Measurements from ENCODE around the gene PRPF31.
"Not testable (repeated sequence)": the region's sequence is repeated elsewhere in the genome, so short reads cannot be mapped to it uniquely, and the experiment has no call there.

PRPF31 gene, protein sequence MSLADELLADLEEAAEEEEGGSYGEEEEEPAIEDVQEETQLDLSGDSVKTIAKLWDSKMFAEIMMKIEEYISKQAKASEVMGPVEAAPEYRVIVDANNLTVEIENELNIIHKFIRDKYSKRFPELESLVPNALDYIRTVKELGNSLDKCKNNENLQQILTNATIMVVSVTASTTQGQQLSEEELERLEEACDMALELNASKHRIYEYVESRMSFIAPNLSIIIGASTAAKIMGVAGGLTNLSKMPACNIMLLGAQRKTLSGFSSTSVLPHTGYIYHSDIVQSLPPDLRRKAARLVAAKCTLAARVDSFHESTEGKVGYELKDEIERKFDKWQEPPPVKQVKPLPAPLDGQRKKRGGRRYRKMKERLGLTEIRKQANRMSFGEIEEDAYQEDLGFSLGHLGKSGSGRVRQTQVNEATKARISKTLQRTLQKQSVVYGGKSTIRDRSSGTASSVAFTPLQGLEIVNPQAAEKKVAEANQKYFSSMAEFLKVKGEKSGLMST

DNA sequence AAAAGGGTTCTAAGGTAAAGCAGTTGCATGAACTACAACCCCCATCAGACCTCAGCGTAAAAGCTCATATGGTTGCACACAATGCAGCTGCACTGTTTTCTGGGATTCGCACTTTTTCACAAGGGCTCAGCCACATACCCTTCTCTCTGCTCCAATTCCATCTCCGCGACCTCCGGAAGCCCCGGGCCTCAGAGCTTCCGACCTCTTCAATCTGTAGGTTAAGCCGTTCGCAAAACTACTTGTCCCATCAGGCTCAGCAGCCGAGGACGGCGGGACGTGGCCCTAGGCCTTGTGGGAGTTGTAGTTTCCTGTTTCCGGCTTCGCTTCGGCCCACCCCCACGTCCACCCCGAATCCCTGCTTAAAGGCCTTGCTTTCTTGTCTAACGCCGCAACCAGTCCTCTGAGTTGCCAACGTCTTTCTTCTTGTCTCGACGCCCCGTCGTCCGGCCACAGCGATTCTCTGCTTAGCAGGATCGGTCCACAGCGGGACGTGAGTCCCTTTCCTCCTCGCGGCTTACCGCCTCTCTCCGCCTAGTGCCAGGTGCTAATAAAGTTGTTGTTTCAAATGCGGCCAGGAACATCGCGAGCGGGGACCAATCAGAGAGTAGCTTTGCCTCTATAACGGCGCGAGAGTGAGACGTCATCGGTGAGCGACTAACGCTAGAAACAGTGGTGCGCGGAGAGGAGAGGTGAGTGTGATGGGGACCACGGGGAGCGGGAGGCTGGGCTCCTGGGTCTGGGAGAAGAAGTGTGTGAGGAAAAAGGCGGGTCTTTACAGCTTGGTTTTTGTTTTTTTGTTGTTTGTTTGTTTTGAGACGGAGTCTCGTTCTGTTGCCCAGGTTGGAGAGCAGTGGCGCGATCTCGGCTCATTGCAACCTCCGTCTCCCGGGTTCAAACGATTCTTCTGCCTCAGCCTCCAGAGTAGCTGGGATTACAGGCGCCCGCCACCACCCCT lies at the start of gene PRPF31, which contains the start of gene TFPT:
TSS of gene PRPF31 (plus strand) at position 646 of the 955 bp plus-strand sequence. CDS start 2,525 bp downstream, outside the sequence.
TSS of gene TFPT (minus strand) at position 549 of the 955 bp plus-strand sequence. CDS start at position 161, 388 bp downstream.
- peak; percentile 77 to 94 (median 93) for DNase-seq (ENCODE audit: low read depth in 3 of 3)

DNA sequence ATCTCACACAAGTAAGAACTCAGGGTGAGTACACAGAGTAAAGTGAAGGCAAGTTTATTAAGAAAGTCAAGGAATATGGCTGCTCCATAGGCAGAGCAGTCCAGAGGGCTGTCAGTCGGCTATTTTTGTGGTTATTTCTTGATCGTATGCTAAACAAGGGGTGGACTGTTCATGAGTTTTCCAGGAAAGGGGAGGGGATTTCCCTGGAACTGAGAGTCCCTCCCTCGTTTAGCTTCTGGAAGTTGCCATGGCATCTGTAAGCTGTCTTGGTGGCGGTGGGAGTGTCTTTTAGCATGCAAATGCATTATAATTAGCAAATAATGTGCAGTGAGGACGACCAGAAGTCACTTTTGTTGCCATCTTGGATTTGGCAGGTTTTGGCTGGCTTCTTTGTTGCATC lies 46.1 kb upstream of the PRPF31 start:
- DNase-seq (ENCODE audit: low read depth in 3 of 3): no peak

DNA sequence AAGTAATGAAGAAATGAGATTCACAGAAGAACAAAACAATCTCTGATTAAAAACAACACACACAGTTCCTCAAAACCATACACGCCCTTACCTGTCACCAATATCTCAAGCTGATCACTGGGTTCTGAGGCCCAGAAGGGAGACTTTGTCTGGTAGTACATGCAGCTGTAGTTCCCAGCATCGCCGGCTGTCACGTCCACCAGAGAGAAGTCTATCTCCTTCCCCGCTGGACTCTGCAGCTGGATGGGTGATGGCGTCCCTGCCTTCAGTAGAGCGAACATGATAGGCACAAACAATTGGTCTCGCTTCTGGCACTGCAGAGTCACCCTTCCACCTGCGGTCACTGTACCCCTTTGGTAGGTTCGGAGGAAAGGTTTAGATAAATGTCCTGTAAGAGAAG lies 41.7 kb upstream of the PRPF31 start:
- no peak for DNase-seq (ENCODE audit: low read depth in 3 of 3)

DNA sequence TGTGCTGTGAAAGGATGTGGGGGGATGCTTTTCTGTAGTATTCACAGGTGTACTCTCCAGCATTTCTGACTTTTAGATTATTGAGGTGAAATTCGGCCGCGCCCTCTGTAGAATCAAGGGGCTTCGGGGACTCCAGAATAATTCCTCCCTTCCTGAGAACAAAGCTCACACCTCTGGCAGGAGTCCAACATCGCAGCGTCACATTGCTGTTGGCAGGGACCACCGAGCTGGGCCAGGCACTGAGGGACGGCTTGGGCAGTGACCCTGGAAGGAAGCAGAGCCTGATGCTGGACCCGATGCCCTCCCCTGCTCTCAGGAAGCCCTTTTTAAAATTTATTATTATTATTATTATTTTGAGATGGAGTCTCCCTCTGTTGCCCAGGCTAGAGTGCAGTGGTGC lies 40.7 kb upstream of the PRPF31 start:
- DNase-seq (ENCODE audit: low read depth in 3 of 3): no peak

DNA sequence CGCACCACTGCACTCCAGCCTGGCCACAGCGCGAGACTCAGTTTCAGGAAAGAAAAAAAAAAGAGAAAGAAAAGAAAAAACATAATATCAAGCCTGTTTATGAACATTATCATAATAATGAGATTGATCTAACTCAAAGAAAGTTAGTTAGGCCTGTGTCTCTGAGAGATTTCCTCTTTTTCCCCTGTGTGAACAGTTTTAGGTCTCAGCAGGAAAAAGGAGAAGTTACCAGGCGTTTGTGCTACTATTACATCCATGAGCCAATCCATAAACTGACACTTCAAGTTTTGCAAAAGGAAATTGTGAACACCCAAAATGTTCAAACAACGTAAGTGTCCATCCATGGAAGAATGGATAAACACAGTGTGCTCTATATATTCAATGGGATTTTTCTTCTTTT lies 38.2 kb upstream of the PRPF31 start:
- DNase-seq (ENCODE audit: low read depth in 3 of 3): no peak

DNA sequence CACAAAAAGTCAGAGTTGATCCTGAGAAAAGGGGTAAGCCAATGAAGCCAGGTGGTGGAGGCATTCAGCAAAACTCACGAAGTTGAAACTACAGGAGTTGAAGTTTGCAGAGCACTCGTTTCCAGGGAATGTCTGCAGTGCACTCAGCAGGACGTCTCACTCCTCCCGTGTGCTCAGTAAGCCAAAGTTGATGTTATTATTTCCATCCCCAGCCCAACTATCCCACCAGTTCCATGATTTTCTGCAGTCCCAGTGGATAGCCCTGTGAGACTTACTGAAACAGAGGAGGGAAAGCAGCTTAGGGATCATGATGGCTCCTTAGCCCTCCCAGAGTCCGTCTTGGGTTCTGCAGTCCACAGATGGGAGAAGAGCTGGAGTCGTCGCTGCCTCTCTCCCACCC lies 34.5 kb upstream of the PRPF31 start, which contains the start of gene TARM1:
TSS of gene TARM1 (minus strand) at position 334 of the 400 bp plus-strand sequence. CDS start at position 309, 25 bp downstream.
- no peak for DNase-seq (ENCODE audit: low read depth in 3 of 3)

DNA sequence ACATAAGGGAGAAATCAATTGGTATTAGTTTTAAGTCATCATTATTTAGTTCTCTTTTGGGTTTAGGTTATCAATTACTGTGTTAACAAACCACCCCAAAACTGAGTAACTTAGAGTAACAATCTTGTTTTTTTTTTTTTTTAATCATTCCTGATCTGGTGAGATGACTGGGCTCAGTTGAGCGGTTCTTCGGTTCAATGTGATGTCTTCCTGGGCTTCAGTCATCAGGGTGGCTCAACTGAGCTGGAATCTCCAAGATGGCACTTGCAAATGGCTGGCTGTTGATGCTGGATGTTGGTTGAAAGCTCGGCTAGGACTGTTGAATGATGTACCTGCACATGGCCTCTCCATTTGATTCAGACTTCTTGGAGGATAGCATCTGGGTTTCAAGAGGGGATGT lies 31.1 kb upstream of the PRPF31 start:
- no peak for DNase-seq (ENCODE audit: low read depth in 3 of 3)

DNA sequence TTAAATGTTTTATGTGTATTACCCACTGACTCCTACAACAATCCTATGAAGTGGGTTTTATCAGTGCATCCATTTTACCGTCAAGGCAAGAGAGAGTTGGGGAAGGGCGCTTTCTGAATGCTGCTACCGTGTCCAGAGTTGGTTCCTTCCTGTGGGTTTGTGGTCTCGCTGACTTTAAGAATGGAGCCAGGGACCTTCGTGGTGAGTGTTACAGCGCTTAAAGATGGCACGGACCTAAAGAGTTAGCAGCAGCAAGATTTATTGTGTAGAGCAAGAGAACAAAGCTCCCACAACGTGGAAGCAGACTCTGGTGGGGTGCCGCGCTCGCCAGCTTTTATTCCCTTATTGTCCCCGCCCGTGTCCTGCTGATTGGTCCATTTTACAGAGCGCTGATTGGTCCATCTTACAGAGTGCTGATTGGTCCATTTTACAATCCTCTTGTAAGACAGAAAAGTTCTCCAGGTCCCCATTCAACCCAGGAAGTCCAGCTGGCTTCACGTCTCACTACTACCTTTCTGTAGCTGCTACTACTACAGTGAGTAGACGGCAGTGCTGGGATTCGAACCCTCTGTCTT lies 21.0 kb upstream of the PRPF31 start:
- DNase-seq (ENCODE audit: low read depth in 3 of 3): no peak

DNA sequence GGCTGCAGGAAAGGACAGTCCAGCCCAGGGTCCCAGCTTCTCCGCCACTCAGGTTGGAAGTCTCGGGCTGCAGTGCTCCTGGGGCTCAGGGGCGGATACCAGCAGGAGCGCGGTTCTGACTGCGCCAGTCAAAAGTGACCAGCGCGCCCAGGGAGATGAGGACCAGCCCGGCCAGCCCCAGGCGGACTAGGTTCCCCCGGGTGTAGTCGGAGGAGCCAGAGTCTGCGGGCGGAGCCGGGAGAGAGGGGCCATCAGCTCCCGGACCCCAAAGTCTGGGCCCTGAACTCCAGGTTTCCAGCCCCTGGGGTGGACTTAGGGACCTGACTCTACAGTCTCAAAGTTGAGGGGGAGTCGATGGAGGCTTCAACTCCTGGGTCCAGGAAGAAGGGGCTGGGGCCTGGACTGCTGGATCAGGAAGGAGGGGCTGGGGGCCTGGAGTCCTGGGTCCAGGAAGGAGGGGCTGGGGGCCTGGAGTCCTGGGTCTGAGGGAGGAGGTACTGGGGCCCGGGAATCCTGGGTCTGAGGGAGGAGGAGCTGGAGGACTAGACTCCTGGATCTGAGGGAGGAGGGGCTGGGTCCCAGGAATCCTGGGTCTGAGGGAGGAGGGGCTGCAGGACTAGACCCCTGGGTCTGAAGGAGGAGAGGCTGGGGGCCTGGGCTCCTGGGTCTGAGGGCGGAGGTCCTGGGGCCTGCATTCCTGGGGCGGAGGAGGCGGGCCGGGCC lies 20.3 kb upstream of the PRPF31 start:
- DNase-seq (ENCODE audit: low read depth in 3 of 3): no peak

DNA sequence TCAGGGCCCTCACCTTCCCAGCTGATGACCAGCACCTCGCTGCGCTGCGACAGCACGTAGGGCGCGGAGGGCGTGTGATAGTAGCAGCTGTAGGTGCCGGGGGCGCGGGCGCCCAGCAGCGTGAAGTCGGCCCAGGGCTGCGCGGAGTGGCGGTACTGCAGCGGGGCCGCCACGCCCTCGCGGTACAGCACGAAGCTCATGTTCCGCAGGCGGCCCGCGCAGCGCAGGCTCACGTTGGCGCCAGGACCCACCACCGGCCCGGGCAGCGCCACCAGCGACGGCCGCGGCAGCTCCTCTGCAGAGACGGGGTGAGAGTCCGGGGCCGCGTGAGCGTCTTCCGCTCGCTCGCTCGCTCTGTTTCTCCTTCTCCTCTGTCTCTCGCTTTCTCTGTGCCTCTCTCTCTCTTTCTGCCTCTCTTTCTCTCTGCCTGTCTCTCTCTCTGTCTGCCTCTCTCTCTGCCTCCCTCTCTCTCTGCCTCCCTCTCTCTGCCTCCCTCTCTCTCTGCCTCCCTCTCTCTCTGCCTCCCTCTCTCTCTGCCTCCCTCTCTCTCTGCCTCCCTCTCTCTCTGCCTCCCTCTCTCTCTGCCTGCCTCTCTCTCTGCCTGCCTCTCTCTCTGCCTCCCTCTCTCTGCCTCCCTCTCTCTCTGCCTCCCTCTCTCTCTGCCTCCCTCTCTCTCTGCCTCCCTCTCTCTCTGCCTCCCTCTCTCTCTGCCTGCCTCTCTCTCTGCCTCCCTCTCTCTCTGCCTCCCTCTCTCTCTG lies 19.5 kb upstream of the PRPF31 start:
- peak in 1 of 3 experiments; percentile 31 for DNase-seq (ENCODE audit: low read depth in 3 of 3)

DNA sequence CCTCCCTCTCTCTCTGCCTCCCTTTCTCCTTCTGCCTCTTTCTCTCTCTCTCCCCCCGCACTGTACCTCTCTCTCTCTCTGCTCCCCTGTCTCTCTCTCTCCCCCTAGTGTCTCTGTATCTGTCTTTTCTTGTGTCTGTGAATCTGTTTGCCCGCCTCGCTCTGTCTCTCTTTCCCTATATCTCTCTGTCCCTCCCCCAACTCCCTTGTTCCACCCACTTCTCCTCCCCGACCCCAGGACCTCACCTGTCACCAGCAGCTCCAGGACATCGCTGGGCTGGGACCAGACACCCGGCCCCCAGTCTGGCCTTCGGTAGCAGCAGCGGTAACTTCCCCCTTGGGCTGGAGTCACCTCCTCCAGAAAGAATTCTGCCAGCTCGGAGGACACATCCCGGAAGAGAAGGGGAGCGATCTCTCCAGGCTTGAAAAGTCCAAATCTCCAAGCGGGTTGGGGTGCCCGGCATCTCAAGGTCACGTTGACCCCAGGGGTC lies 18.9 kb upstream of the PRPF31 start:
- no peak for DNase-seq (ENCODE audit: low read depth in 3 of 3)

DNA sequence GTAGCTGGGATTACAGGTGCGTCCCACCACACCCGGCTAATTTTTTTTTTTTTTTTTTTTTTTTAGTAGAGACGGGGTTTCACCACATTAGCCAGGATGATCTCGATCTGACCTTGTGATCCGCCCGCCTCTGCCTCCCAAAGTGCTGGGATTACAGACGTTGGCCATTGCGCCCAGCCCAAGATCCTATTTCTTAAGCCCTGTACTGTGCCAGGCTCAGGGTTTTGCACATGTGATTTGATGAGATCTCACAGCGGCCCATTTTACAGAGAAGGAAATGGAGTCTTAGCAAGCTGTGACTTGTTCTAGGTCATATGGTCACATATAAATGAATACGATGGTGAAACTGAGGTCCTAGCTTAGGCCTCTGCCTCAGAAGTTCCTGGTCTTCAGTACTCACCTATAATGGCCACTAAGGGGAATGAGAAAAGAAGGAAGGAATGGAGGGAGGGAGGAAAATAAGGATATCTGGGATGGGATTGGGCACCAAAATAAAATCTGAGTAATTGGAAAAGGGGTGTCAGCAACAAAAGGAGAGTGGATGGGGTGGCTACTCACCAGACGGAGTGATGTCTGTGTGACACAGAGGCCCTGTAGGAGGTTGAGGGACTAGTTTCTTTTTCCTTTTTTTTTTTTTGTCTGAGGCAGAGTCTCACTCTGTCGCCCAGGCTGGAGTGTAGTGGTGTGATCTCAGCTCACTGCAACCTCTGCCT lies 16.2 kb upstream of the PRPF31 start:
- no peak for DNase-seq (ENCODE audit: low read depth in 3 of 3)

DNA sequence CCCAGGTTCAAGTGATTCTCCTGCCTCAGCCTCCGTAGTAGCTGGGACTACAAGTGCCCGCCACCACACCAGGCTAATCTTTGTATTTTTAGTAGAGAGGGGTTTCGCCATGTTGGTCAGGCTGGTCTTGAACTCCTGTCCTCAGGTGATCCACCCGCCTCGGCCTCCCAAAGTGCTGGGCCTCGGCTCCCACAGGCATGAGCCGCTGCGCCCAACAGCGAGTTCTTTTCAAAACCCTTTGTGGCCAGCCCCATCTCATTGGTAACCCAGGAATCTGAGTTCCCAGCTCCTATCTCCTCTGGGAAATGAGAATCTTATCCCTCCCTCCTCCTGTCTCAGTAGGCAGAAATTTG lies 15.7 kb upstream of the PRPF31 start:
- not testable (repeated sequence) for DNase-seq (ENCODE audit: low read depth in 3 of 3)

DNA sequence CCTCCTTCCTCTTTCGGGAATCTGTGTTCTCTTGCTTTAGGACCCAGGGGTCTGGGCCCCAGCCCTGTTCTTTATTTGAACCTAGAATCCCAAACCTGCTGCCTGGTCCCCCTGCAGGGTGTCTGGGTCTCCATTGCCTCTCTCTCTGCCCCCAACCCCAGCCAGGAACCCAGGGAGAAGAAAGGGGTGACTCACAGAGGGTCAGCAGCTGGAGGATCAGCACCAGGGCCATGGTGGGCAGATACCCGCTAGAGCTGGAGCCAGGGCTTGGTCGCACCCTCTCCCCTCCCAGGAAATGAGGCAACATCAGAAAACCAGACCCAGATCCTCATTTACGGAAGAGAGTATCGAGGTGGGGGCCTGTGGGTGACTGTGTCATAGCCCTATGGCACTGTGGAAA lies 15.0 kb upstream of the PRPF31 start, which contains the start of gene OSCAR:
TSS of gene OSCAR (minus strand) at position 243 of the 400 bp plus-strand sequence. CDS start at position 232, 11 bp downstream.
- no peak for DNase-seq (ENCODE audit: low read depth in 3 of 3)

DNA sequence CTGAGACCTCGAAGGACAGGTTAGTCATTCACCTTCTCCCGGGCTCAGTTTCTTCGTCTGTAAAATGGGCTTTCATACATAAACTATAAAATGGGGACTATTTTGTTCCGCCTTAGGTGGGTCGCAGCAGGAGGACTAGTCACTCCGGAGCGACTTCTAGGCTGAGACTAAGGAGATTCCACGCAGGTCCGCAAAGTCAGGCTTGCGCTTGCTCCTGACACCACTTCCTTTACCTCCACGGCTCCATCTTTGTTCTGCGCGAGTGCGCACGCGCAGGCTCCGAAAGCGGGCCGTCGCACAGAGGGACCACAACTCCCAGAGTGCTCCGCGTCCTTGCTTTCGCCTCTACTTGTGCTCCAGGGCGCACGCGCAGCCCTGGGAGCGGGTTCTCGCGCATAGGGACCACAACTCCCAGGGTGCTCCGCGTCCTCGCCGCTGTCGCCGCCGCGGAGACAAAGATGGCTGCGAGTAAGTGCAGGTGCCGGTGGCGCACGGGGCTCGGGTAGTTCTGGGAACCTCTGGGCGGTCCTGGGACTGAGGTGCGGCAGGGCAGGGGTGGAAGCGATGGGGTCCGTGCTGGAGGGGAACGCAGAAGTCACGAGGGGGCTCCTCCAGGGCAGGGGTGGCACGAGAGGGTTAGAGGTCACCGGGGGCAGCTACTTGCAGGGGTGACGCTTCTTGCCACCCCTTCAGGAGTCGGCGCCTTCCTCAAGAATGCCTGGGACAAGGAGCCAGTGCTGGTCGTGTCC lies 13.0 kb upstream of the PRPF31 start, which contains the start of gene NDUFA3:
TSS of gene NDUFA3 (plus strand) at position 435 of the 749 bp plus-strand sequence. CDS start at position 459, 24 bp downstream.
- peak; percentile 85 to 98 (median 94) for DNase-seq (ENCODE audit: low read depth in 3 of 3)

DNA sequence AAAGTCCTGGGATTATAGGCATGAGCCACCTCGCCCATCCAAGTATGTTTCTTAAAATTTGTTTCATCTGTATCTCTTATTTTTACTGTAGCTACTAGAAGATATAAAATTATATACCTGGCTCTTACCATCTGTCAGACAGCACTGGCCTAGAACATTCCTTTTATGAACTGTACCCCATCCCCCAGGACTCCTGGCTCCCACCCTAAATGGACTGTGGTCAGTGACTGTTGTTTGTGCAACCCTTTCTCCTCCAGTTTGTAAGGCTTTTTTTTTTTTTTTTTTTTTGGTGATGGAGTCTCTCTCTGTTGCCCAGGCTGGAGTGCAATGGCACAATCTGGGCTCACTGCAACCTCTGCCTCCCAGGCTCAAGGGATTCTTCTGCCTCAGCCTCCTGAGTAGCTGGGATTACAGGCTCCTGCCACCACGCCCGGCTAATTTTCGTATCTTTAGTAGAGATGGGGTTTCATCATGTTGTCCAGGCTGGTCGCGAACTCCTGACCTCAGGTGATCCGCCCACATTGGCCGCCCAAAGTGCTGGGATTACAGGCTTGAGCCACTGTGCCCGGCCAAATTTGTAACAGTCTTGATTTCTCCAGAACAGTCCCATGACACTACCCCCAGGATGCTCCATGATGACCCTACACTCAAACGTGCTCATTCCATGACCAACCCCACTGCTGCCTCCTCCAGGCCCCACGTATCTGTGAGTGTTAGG lies 10.4 kb upstream of the PRPF31 start:
- no peak for DNase-seq (ENCODE audit: low read depth in 3 of 3)

DNA sequence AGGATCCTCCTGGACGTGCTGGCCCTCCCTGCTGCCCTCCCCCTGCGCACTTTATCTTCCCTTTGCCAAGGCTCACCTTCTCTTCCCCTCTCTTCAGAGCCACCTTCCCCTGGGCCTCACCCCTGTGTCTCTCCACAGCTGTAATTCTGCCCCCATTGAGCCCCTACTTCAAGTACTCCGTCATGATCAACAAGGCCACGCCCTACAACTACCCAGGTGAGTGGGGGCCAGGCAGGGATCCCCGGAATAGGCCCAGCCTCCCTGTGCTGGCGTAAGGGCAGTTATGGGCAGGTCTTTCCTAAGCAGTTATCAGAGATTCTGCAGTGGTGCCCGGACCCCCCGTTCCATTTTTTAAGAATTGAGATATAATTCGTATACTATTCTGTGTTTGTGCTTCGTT lies 9.8 kb upstream of the PRPF31 start:
- no peak for DNase-seq (ENCODE audit: low read depth in 3 of 3)

DNA sequence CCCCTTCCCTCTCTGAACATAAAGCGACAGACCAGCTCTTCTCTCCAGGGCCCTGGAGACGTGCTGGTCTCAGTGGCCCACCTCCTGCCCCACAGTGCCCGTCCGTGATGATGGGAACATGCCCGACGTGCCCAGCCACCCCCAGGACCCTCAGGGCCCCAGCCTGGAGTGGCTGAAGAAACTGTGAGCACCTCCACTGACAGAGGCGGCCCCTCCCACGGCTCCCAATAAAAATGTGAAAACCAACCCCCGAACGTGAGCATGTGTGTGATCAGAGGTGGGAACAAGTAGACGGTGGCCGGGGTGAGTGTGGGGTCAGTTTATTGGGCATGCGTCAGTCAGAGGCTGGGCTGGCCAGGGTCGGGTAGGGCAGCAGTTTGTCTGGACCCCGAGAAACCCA lies 8.8 kb upstream of the PRPF31 start:
- DNase-seq (ENCODE audit: low read depth in 3 of 3): no peak

Measured in stimulated activated CD4-positive, alpha-beta T cell treated with anti-CD3 and anti-CD28 coated beads, TNF-alpha, amount 100 ng/mL, for 4 hours (primary cell).